Measurements from ENCODE around the gene TTC1.

The TTC1 gene

GRCh38 chr5:160092960-160093707, 84.2 kb downstream of the TTC1 start:
- no peak for TF ChIP-seq NFIC (IDR thresholded peaks at IDR 0.05)
- TF ChIP-seq EGR1 (IDR thresholded peaks at IDR 0.05): no peak
- no peak for TF ChIP-seq REST (IDR thresholded peaks at IDR 0.05; ENCODE audit: low read depth)
- TF ChIP-seq CREB1 (IDR thresholded peaks at IDR 0.05; ENCODE audit: low read depth): no peak
- TF ChIP-seq YY1 (IDR thresholded peaks at IDR 0.05; ENCODE audit: low read depth): no peak
- TF ChIP-seq TAF1 (IDR thresholded peaks at IDR 0.05; ENCODE audit: low read depth): no peak

- TF ChIP-seq TEAD4 (IDR thresholded peaks at IDR 0.05): no peak
- TF ChIP-seq YY1 (IDR thresholded peaks at IDR 0.05; ENCODE audit: low read depth): no peak
- no peak for TF ChIP-seq ZBTB7A (IDR thresholded peaks at IDR 0.05; ENCODE audit: low read depth)
- no peak for TF ChIP-seq TAF1 (IDR thresholded peaks at IDR 0.05; ENCODE audit: low read depth)
- TF ChIP-seq REST (IDR thresholded peaks at IDR 0.05; ENCODE audit: low read depth): no peak
- TF ChIP-seq TCF12 (IDR thresholded peaks at IDR 0.05; ENCODE audit: low read depth): no peak
- no peak for TF ChIP-seq EP300 (IDR thresholded peaks at IDR 0.05; ENCODE audit: borderline replicate concordance)
- no peak for TF ChIP-seq CEBPB (IDR thresholded peaks at IDR 0.05)
- TF ChIP-seq NFIC (IDR thresholded peaks at IDR 0.05): no peak
Measured at GRCh38 chr5:160096178-160096577, 87.2 kb downstream of the TTC1 start.

- no peak for TF ChIP-seq REST (IDR thresholded peaks at IDR 0.05; ENCODE audit: low read depth)
- TF ChIP-seq FOXM1 (IDR thresholded peaks at IDR 0.05; ENCODE audit: borderline replicate concordance, low read depth): no peak
- no peak for TF ChIP-seq ZBTB7A (IDR thresholded peaks at IDR 0.05; ENCODE audit: low read depth)
- no peak for TF ChIP-seq EP300 (IDR thresholded peaks at IDR 0.05; ENCODE audit: borderline replicate concordance)
- no peak for TF ChIP-seq YY1 (IDR thresholded peaks at IDR 0.05; ENCODE audit: low read depth)
- TF ChIP-seq TEAD4 (IDR thresholded peaks at IDR 0.05): no peak
- no peak for TF ChIP-seq NFIC (IDR thresholded peaks at IDR 0.05)
- TF ChIP-seq RAD21 (IDR thresholded peaks at IDR 0.05; ENCODE audit: low read depth): no peak
- no peak for TF ChIP-seq MAX (IDR thresholded peaks at IDR 0.05)
- TF ChIP-seq USF1 (IDR thresholded peaks at IDR 0.05): no peak
- no peak for TF ChIP-seq CEBPB (IDR thresholded peaks at IDR 0.05)
- TF ChIP-seq TCF12 (IDR thresholded peaks at IDR 0.05; ENCODE audit: low read depth): no peak
- no peak for TF ChIP-seq EGR1 (IDR thresholded peaks at IDR 0.05)
- no peak for TF ChIP-seq TAF1 (IDR thresholded peaks at IDR 0.05; ENCODE audit: low read depth)
- no peak for TF ChIP-seq CREB1 (IDR thresholded peaks at IDR 0.05; ENCODE audit: low read depth)
Measured at GRCh38 chr5:160097991-160098390, 89.1 kb downstream of the TTC1 start.

GRCh38 chr5:160105686-160106360, 96.9 kb downstream of the TTC1 start:
- TF ChIP-seq ZBTB7A (IDR thresholded peaks at IDR 0.05; ENCODE audit: low read depth) (no peak), EP300 (IDR thresholded peaks at IDR 0.05; ENCODE audit: borderline replicate concordance) (no peak), EGR1 (IDR thresholded peaks at IDR 0.05) (no peak), RAD21 (IDR thresholded peaks at IDR 0.05; ENCODE audit: low read depth) (no peak), YY1 (IDR thresholded peaks at IDR 0.05; ENCODE audit: low read depth) (no peak), TCF12 (IDR thresholded peaks at IDR 0.05; ENCODE audit: low read depth) (no peak), MAX (IDR thresholded peaks at IDR 0.05) (no peak), TEAD4 (IDR thresholded peaks at IDR 0.05) (no peak), CREB1 (IDR thresholded peaks at IDR 0.05; ENCODE audit: low read depth) (no peak), CEBPB (IDR thresholded peaks at IDR 0.05) (no peak), TAF1 (IDR thresholded peaks at IDR 0.05; ENCODE audit: low read depth) (no peak)
